ENCODE results near the gene NUAK1. TPM values are rescaled to one million over a fixed set of nuclear protein-coding genes. Genes with fewer than 3 reads are reported as not detected.

The NUAK1 gene
- total RNA-seq, 1 experiment from 2014 or later, result 10.1 TPM

DNA sequence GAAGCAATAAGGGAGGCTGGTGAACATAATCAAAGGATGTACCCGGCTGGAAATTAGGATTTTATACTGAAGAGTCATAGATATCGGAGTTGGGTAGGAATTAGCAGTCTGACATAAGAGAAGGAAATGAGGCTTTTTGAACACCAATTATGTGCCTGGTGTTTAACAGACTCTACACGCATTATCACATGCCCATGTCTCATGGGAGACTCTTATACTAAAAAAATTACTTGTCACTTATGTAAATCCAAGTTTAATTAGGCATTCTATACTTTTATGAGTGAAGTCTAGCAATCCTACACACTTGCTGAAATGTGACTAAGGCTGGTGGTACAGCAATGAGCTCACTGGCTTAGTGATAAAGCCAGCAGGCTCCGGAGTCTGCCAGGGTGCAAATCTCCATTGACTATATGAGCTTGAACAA, 93.5 kb downstream of the NUAK1 start:
- Histone ChIP-seq H3K79me1 (ENCODE audit: insufficient read depth, low read depth, low read length, poor library complexity, severe bottlenecking) (no peaks in the 10 kb centered on the region), H2BK20ac (ENCODE audit: low read depth, low read length, poor library complexity, severe bottlenecking) (no peak overlapping the region), H2AFZ (ENCODE audit: low read length) (no peak overlapping the region), H3K23me2 (ENCODE audit: insufficient read length, low read depth, low read length, poor library complexity, severe bottlenecking) (no peaks in the 10 kb centered on the region), H2AK5ac (ENCODE audit: insufficient read length, low read length) (no peak overlapping the region), H3K4ac (ENCODE audit: low read depth, low read length) (no peak overlapping the region), H4K5ac (ENCODE audit: insufficient read length, low read depth, low read length) (no peak overlapping the region), H3K79me2 (ENCODE audit: insufficient read depth, low read length) (no peaks in the 10 kb centered on the region), H3T11ph (ENCODE audit: low read length) (no peak overlapping the region), H2BK5ac (ENCODE audit: insufficient read length, low read length) (no peak overlapping the region), H4K20me1 (ENCODE audit: control insufficient read depth, insufficient read depth, insufficient read length) (no peaks in the 10 kb centered on the region), H4K91ac (ENCODE audit: insufficient read length, low read depth, low read length) (no peak overlapping the region), H3K27ac (ENCODE audit: insufficient read length, low read depth, low read length) (no peak overlapping the region), H2BK120ac (ENCODE audit: low read depth, low read length, poor library complexity, severe bottlenecking) (no peak overlapping the region), H3K14ac (ENCODE audit: insufficient read depth, low read length) (no peak overlapping the region), H3K27me3 (ENCODE audit: insufficient read depth, low read length) (no peaks in the 10 kb centered on the region), H3K23ac (ENCODE audit: insufficient read length, low read depth, low read length) (no peak overlapping the region), H2BK12ac (ENCODE audit: insufficient read length, low read depth, low read length) (no peak overlapping the region), H3K4me1 (ENCODE audit: insufficient read depth, low read length) (no peaks in the 10 kb centered on the region), H4K8ac (replicated peaks; ENCODE audit: insufficient read length, low read depth, low read length) (no peak overlapping the region), H3K9me3 (ENCODE audit: control insufficient read depth, low read depth, low read length) (no peaks in the 10 kb centered on the region), H3K9ac (ENCODE audit: extremely low read depth, insufficient read length, low read length) (no peak overlapping the region), H2BK15ac (ENCODE audit: low read depth, low read length) (no peak overlapping the region), H3K56ac (ENCODE audit: insufficient read length, low read depth, low read length) (no peak overlapping the region), H3K18ac (ENCODE audit: insufficient read length, low read depth, low read length) (no peak overlapping the region), H3K4me2 (ENCODE audit: insufficient read depth, insufficient read length, low read length) (no peak overlapping the region)
- Mint-ChIP-seq H3K27me3 (ENCODE audit: low read depth) (no peaks in the 10 kb centered on the region; the same call in 1 of the 2 replicates), H3K9me3 (no peaks in the 10 kb centered on the region), H3K4me1 (peaks cover 4 to 9% of the 10 kb centered on the region in 2 experiments), H3K27ac (no peak overlapping the region), H3K4me3 (no peak overlapping the region), H3K36me3 (ENCODE audit: insufficient read depth in 1 of 3, low read depth in 3 of 3) (no peaks in the 10 kb centered on the region)
- no peak for TF ChIP-seq CTCF (conservative IDR thresholded peaks at IDR 0.05)
- no peak for DNase-seq
- WGBS (ENCODE audit: extremely low coverage, insufficient read length, low lambda C conversion rate), result no CpG with 5 or more reads among the region's 4 CpGs

Data from H9 (cell line).